Neural progenitor cell (in vitro differentiated cells): ENCODE measurements around the gene UBA1. TPM values are rescaled to one million over a fixed set of nuclear protein-coding genes. Genes with fewer than 3 reads are reported as not detected.

Experiments used
- DNase-seq: peaks from one replicate; pipeline ENCODE4 v3.0.0-alpha.2; 2016; ENCODE audit warnings: low spot score
- H2AFZ ChIP-seq: fragments of 200-600 bp; sonication (generic); replicated peaks from 2 replicates; pipeline ENCODE4 v1.6.1; 2016; ENCODE audit warnings: antibody characterized with exemption
- H3F3A ChIP-seq: fragments of 200-600 bp; sonication (generic); 2 replicates; pipeline ENCODE4 v1.6.1; 2016; ENCODE audit warnings: antibody characterized with exemption, low read depth
- H3K27ac ChIP-seq: fragments of 200-600 bp; sonication (generic); 2 replicates; pipeline ENCODE4 v1.5.1; 2016; ENCODE audit warnings: mild to moderate bottlenecking
- H3K27me3 ChIP-seq: fragments of 200-600 bp; sonication (generic); 2 replicates; pipeline ENCODE4 v1.6.1; 2016; ENCODE audit warnings: mild to moderate bottlenecking, moderate library complexity
- H3K36me3 ChIP-seq: fragments of 200-600 bp; sonication (generic); 2 replicates; pipeline ENCODE4 v1.5.1; 2016
- H3K4me1 ChIP-seq: fragments of 200-600 bp; sonication (generic); 2 replicates; pipeline ENCODE4 v1.6.1; 2016; ENCODE audit warnings: mixed run types
- H3K4me2 ChIP-seq: fragments of 200-600 bp; sonication (generic); 2 replicates; pipeline ENCODE4 v1.6.1; 2016
- H3K4me3 ChIP-seq: fragments of 200-600 bp; sonication (generic); 2 replicates; pipeline ENCODE4 v1.5.1; 2016
- H3K79me2 ChIP-seq: fragments of 200-600 bp; sonication (generic); 2 replicates; pipeline ENCODE4 v1.6.1; 2016; ENCODE audit warnings: low read depth
- H3K9ac ChIP-seq: fragments of 200-600 bp; sonication (generic); 2 replicates; pipeline ENCODE4 v1.6.1; 2016
- H3K9me3 ChIP-seq: fragments of 200-600 bp; sonication (generic); 2 replicates; pipeline ENCODE4 v1.5.1; 2016; ENCODE audit warnings: low read depth
- H4K20me1 ChIP-seq: fragments of 200-600 bp; sonication (generic); 2 replicates; pipeline ENCODE4 v1.6.1; 2016; ENCODE audit warnings: low read depth
- H3K27ac Mint-ChIP-seq: 3 replicates; pipeline ENCODE4 v1.8.0; 2021; ENCODE audit warnings: mixed read lengths
- H3K27me3 Mint-ChIP-seq: 2 replicates; pipeline ENCODE4 v1.8.0; 2022; ENCODE audit warnings: low read depth, mild to moderate bottlenecking, inconsistent platforms, moderate library complexity, mixed read lengths; ENCODE audit not compliant: insufficient read depth
- H3K36me3 Mint-ChIP-seq: 3 replicates; pipeline ENCODE4 v1.8.0; 2021; ENCODE audit warnings: mixed read lengths
- H3K4me1 Mint-ChIP-seq: 3 replicates; pipeline ENCODE4 v1.8.0; 2021; ENCODE audit warnings: mixed read lengths
- H3K4me3 Mint-ChIP-seq: 3 replicates; pipeline ENCODE4 v1.8.0; 2021; ENCODE audit warnings: mild to moderate bottlenecking, moderate library complexity, mixed read lengths
- H3K9me3 Mint-ChIP-seq: 3 replicates; pipeline ENCODE4 v1.8.0; 2020; ENCODE audit warnings: mixed read lengths
- EZH2 ChIP-seq: fragments of 200-600 bp; sonication (generic); IDR thresholded peaks from 2 replicates; pipeline ENCODE4 v1.6.1; 2017; ENCODE audit warnings: antibody characterized with exemption, mild to moderate bottlenecking, moderate library complexity
- EZH2phosphoT487 ChIP-seq: fragments of 200-600 bp; sonication (generic); IDR thresholded peaks from 2 replicates; pipeline ENCODE4 v1.6.1; 2017; ENCODE audit warnings: antibody characterized with exemption
- total RNA-seq: library from RNA; depleted of rRNA; stranded (reverse); fragments of >200 nt; gene quantifications from 2 replicates; pipeline ENCODE4 v1.2.3, GENCODE V29; 2015; ENCODE audit warnings: low replicate concordance
- TF ChIP-seq, protein P1 (sequence below): fragments of 200-600 bp; sonication (generic); IDR thresholded peaks from 2 replicates; pipeline ENCODE4 v1.5.1; 2017; ENCODE audit warnings: antibody characterized with exemption, mild to moderate bottlenecking

Gene UBA1
- total RNA-seq, 1 donor from 2014 or later, result 291 TPM

DNA sequence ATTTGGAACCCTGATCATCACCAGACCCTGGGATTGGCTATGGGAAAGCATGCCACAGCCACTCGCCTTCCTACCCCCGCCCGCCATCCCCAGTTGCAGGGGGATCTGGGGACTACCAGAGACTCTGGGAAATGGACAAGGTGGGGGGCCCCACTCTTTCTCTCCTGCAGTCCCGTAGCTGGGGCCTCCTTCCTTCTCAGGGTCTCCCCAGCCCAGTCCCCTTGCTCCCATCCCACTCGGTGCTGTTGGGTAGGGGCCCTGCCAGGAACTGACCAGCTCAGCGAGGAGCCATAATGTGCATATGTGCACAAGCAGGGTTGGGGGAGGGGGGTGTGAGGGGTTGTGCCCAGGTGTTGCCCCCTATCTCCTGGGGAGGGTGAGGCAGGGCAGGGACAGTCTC lies 35.8 kb downstream of the UBA1 start:
- no peaks in the 10 kb centered on the region for H3K27me3 ChIP-seq
- no peak overlapping the region for H3K4me2 ChIP-seq
- H3K9me3 ChIP-seq, result no peaks in the 10 kb centered on the region
- H2AFZ ChIP-seq, result no peak overlapping the region
- DNase-seq, result no peak
- H3K79me2 ChIP-seq, result peaks cover 18% of the 10 kb centered on the region
- Mint-ChIP-seq H3K9me3 (no peaks in the 10 kb centered on the region), H3K4me1 (peaks cover 12% of the 10 kb centered on the region), H3K27ac (no peak overlapping the region), H3K36me3 (peaks cover 43% of the 10 kb centered on the region), H3K4me3 (no peak overlapping the region), H3K27me3 (peaks cover 10% of the 10 kb centered on the region)
- no peak overlapping the region for H3K9ac ChIP-seq
- no peak overlapping the region for H3K27ac ChIP-seq
- H4K20me1 ChIP-seq, result peaks cover under 1% of the 10 kb centered on the region
- peaks cover 43% of the 10 kb centered on the region for H3F3A ChIP-seq
- peaks cover 8% of the 10 kb centered on the region for H3K36me3 ChIP-seq
- TF ChIP-seq, protein P1, sequence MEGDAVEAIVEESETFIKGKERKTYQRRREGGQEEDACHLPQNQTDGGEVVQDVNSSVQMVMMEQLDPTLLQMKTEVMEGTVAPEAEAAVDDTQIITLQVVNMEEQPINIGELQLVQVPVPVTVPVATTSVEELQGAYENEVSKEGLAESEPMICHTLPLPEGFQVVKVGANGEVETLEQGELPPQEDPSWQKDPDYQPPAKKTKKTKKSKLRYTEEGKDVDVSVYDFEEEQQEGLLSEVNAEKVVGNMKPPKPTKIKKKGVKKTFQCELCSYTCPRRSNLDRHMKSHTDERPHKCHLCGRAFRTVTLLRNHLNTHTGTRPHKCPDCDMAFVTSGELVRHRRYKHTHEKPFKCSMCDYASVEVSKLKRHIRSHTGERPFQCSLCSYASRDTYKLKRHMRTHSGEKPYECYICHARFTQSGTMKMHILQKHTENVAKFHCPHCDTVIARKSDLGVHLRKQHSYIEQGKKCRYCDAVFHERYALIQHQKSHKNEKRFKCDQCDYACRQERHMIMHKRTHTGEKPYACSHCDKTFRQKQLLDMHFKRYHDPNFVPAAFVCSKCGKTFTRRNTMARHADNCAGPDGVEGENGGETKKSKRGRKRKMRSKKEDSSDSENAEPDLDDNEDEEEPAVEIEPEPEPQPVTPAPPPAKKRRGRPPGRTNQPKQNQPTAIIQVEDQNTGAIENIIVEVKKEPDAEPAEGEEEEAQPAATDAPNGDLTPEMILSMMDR, result no peak
- TF ChIP-seq EZH2phosphoT487 (no peak), EZH2 (no peak)
- H3K4me1 ChIP-seq, result peaks cover 1% of the 10 kb centered on the region
- no peak overlapping the region for H3K4me3 ChIP-seq

DNA sequence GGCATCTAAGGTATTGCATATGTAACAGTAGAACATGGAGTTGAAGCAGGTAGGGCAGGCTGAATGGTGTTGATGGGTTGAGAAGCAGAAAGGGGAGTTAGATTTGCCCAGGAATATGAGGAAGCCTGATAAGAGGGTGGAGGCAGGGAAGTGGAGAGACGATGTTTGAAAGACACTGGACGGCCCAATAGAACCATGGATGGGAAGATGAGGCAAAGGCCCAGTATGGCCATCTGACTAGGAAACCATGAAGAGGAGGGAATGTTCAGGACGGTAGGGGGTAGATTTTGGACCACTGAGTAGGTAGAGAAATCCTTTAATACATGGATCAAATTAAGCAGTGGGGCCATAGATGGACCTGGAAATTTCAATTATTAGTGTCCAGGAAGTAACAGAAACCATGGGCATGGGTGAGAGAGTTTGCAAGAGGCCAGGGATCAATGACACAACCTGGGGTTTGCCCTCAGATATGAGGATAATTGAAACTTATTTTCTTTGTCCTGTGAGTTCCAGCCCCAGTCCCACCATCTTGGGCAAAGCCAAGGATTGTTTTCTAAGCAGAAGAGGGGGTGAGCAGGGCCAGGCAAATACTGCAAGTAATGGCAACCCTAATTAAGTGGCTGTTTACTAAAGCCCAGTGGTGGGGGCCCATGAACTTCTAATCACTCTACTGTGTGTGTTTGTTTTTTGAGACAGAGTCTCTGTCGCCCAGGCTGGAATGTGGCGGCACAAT lies 36.7 kb downstream of the UBA1 start:
- H3F3A ChIP-seq, result peaks cover 43% of the 10 kb centered on the region
- no peaks in the 10 kb centered on the region for H3K9me3 ChIP-seq
- Mint-ChIP-seq H3K36me3 (peaks cover 36% of the 10 kb centered on the region), H3K4me3 (peak overlapping the region; percentile 1), H3K27me3 (peaks cover 10% of the 10 kb centered on the region), H3K4me1 (peaks cover 16% of the 10 kb centered on the region), H3K9me3 (no peaks in the 10 kb centered on the region), H3K27ac (peak overlapping the region; percentile 3)
- no peak overlapping the region for H2AFZ ChIP-seq
- no peak for DNase-seq
- H3K27ac ChIP-seq, result no peak overlapping the region
- no peaks in the 10 kb centered on the region for H3K27me3 ChIP-seq
- H3K4me2 ChIP-seq, result no peak overlapping the region
- no peak overlapping the region for H3K4me3 ChIP-seq
- H3K4me1 ChIP-seq, result peaks cover 10% of the 10 kb centered on the region
- peaks cover 27% of the 10 kb centered on the region for H3K79me2 ChIP-seq
- peaks cover 6% of the 10 kb centered on the region for H3K36me3 ChIP-seq
- H4K20me1 ChIP-seq, result no peaks in the 10 kb centered on the region
- TF ChIP-seq, protein P1, result no peak
- TF ChIP-seq EZH2 (no peak), EZH2phosphoT487 (no peak)
- no peak overlapping the region for H3K9ac ChIP-seq

DNA sequence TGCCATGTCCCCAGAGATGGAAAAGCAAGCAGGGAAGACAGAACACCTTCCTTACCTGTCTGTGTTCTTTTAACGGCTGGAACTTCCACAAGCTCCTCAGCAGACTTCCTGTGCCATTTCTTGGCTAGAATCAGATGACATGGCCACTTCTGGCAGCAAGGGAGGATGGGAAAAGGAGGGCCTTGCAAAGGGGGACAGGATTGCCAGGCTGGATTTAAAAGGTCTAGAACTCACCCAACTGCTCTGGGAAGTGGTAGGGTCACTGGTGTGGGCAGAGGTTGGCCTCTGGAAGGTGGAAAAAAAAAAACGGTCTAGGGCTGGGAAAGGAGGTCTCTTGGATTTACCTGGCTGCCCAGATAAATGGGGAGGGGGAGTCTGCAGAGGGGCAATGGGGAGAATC lies 37.5 kb downstream of the UBA1 start:
- Histone ChIP-seq H2AFZ (no peak overlapping the region), H3K27me3 (no peaks in the 10 kb centered on the region), H3K4me2 (no peak overlapping the region), H3F3A (peaks cover 43% of the 10 kb centered on the region), H3K36me3 (peaks cover 4% of the 10 kb centered on the region), H3K4me3 (no peak overlapping the region), H3K4me1 (peaks cover 10% of the 10 kb centered on the region), H3K9ac (no peak overlapping the region), H3K27ac (no peak overlapping the region), H3K9me3 (no peaks in the 10 kb centered on the region), H3K79me2 (peaks cover 36% of the 10 kb centered on the region), H4K20me1 (no peaks in the 10 kb centered on the region)
- Mint-ChIP-seq H3K27me3 (peaks cover 10% of the 10 kb centered on the region), H3K9me3 (no peaks in the 10 kb centered on the region), H3K4me3 (peak overlapping the region; percentile 23), H3K36me3 (peaks cover 29% of the 10 kb centered on the region), H3K27ac (no peak overlapping the region), H3K4me1 (peaks cover 23% of the 10 kb centered on the region)
- DNase-seq, result no peak
- TF ChIP-seq EZH2phosphoT487 (no peak), EZH2 (no peak)
- TF ChIP-seq, protein P1, result no peak
